GM12878 (cell line): ENCODE measurements around the gene ELK4. TPM values are rescaled to one million over a fixed set of nuclear protein-coding genes. Genes with fewer than 3 reads are reported as not detected.
A peak's percentile ranks its signal among the peaks of the same experiment; 100 is the strongest.

Experiments
- ATF3 ChIP-seq: IDR thresholded peaks from 2 replicates; pipeline ENCODE4 v1.6.1; 2011; ENCODE audit warnings: low read depth, mild to moderate bottlenecking, low read length, moderate library complexity, borderline replicate concordance; ENCODE audit errors: extremely low read depth
- CREB1 ChIP-seq: IDR thresholded peaks from 2 replicates; pipeline ENCODE4 v1.6.1; 2012; ENCODE audit warnings: low read depth, mild to moderate bottlenecking, inconsistent platforms
- CREM ChIP-seq: IDR thresholded peaks from 2 replicates; pipeline ENCODE4 v1.6.1; 2014; ENCODE audit warnings: antibody characterized with exemption, low read depth
- EED ChIP-seq: sonication (generic); IDR thresholded peaks from 2 replicates; pipeline ENCODE4 v1.6.1; 2016; ENCODE audit warnings: antibody characterized with exemption, low read depth
- EGR1 ChIP-seq, 2 experiments: IDR thresholded peaks; 1 replicate in 1 of 2; 2 replicates in 1 of 2; pipeline ENCODE4 v1.6.1; 2011 to 2012; ENCODE audit warnings: low read depth in 2 of 2, low read length in 2 of 2, borderline replicate concordance in 1 of 2, mild to moderate bottlenecking in 1 of 2, moderate library complexity in 1 of 2
- EP300 ChIP-seq, 2 experiments: fragments of 150-350 bp in 1 of 2; IDR thresholded peaks; 2 replicates each; pipeline ENCODE4 v1.6.1; 2011 to 2012; ENCODE audit warnings: low read depth in 2 of 2, low read length in 2 of 2, borderline replicate concordance in 1 of 2, improper control_type of control experiment in 1 of 2, inconsistent platforms in 1 of 2; ENCODE audit not compliant: control insufficient read depth in 1 of 2
- ESRRA ChIP-seq: IDR thresholded peaks from 2 replicates; pipeline ENCODE4 v1.6.1; 2012; ENCODE audit warnings: mild to moderate bottlenecking, low read length, improper control_type of control experiment
- GATAD2B ChIP-seq: fragments of 450-650 bp; conservative IDR thresholded peaks from 2 replicates; pipeline ENCODE4 v1.6.1; 2017; ENCODE audit warnings: low read depth, mild to moderate bottlenecking, moderate library complexity
- HDAC6 ChIP-seq: fragments of 200-600 bp; sonication (generic); IDR thresholded peaks from one replicate; pipeline ENCODE4 v1.8.0; 2017; ENCODE audit warnings: antibody characterized with exemption; ENCODE audit not compliant: unreplicated experiment
- IKZF1 ChIP-seq: fragments of 450-650 bp; conservative IDR thresholded peaks from 2 replicates; pipeline ENCODE4 v1.6.1; 2017; ENCODE audit warnings: antibody characterized with exemption, mild to moderate bottlenecking
- IKZF2 ChIP-seq, 2 experiments: fragments of 450-650 bp; IDR thresholded peaks; 2 replicates each; pipeline ENCODE4 v1.6.1; 2017; ENCODE audit warnings: mild to moderate bottlenecking in 2 of 2, moderate library complexity in 2 of 2
- MEF2A ChIP-seq: IDR thresholded peaks from 2 replicates; pipeline ENCODE4 v1.6.1; 2011; ENCODE audit warnings: low read depth, mild to moderate bottlenecking, low read length, moderate library complexity; ENCODE audit not compliant: insufficient read depth
- MEF2B ChIP-seq: fragments of 450-650 bp; IDR thresholded peaks from 2 replicates; pipeline ENCODE4 v1.6.1; 2018; ENCODE audit warnings: mild to moderate bottlenecking, moderate library complexity; ENCODE audit not compliant: partially characterized antibody, poor library complexity, severe bottlenecking
- MLLT1 ChIP-seq: fragments of 450-650 bp; IDR thresholded peaks from 2 replicates; pipeline ENCODE4 v1.6.1; 2016; ENCODE audit warnings: mild to moderate bottlenecking
- RB1 ChIP-seq: fragments of 450-650 bp; formaldehyde crosslinking; IDR thresholded peaks from 2 replicates; pipeline ENCODE4 v1.6.1; 2017; ENCODE audit warnings: mild to moderate bottlenecking, borderline replicate concordance
- RBBP5 ChIP-seq: fragments of 200-600 bp; sonication (generic); conservative IDR thresholded peaks from 2 replicates; pipeline ENCODE4 v1.6.1; 2016
- RFX5 ChIP-seq: IDR thresholded peaks from 2 replicates; pipeline ENCODE4 v1.6.1; 2011; ENCODE audit warnings: low read depth, low read length, improper control_type of control experiment
- SMC3 ChIP-seq: IDR thresholded peaks from 2 replicates; pipeline ENCODE4 v1.6.1; 2011; ENCODE audit warnings: low read length, improper control_type of control experiment, borderline replicate concordance
- SP1 ChIP-seq: IDR thresholded peaks from one replicate; pipeline ENCODE4 v1.6.1; 2011; ENCODE audit warnings: low read depth, low read length
- TAF1 ChIP-seq: IDR thresholded peaks from 2 replicates; pipeline ENCODE4 v1.6.1; 2011; ENCODE audit warnings: mild to moderate bottlenecking, low read depth, low read length, borderline replicate concordance
- TCF3 ChIP-seq: IDR thresholded peaks from 2 replicates; pipeline ENCODE4 v1.6.1; 2012; ENCODE audit warnings: low read depth, mild to moderate bottlenecking, low read length, borderline replicate concordance; ENCODE audit not compliant: insufficient read depth
- ZNF274 ChIP-seq: IDR thresholded peaks from one replicate; pipeline ENCODE4 v1.8.0; 2011; ENCODE audit not compliant: insufficient read length, insufficient read depth
- ZNF384 ChIP-seq: IDR thresholded peaks from 2 replicates; pipeline ENCODE4 v1.6.1; 2012; ENCODE audit warnings: low read depth, mild to moderate bottlenecking, low read length, improper control_type of control experiment, borderline replicate concordance
- ZNF622 ChIP-seq: fragments of 450-650 bp; IDR thresholded peaks from 2 replicates; pipeline ENCODE4 v1.6.1; 2017; ENCODE audit warnings: mild to moderate bottlenecking, inconsistent platforms
- polyA plus RNA-seq, 11 experiments: library from polyadenylated mRNA; depleted of rRNA in 4 of 11; unstranded in 6 of 11; stranded (reverse) in 5 of 11; fragments of >200 nt; fragmentation: Nextera tagmentation in 4 of 11; fragmentation: Illumina TruSeq in 1 of 11; extraction: Ambion mirVana in 4 of 11; extraction: Trizol in 1 of 11; gene quantifications; 1 replicate in 1 of 11; 2 replicates in 10 of 11; pipeline versions ENCODE4 v1.2.1 to v1.2.3, GENCODE V29; 2011 to 2016; ENCODE audit warnings: inconsistent platforms in 2 of 11, missing spikeins in 2 of 11, low read depth in 1 of 11
- total RNA-seq, 4 experiments: library from RNA; depleted of rRNA in 3 of 4; stranded (reverse); fragments of >200 nt in 3 of 4; fragmentation: Illumina TruSeq in 1 of 4; extraction: Trizol in 1 of 4; gene quantifications; 2 replicates each; pipeline versions ENCODE4 v1.2.1 to v1.2.3, GENCODE V29; 2013 to 2021
- TF ChIP-seq, protein P1 (sequence below): fragments of 450-650 bp; IDR thresholded peaks from 2 replicates; pipeline ENCODE4 v1.6.1; 2016; ENCODE audit warnings: mild to moderate bottlenecking
- TF ChIP-seq, protein P2 (sequence below): IDR thresholded peaks from 2 replicates; pipeline ENCODE4 v1.6.1; 2011; ENCODE audit warnings: low read depth, low read length, improper control_type of control experiment, borderline replicate concordance

The ELK4 gene
- total and polyA plus RNA-seq, 10 of the 15 experiments (the other 5 are each of a cell fraction or from before 2014, with no cell fraction given), result 5.2 to 71.5 (median 18.5) TPM

- TF ChIP-seq, protein P1, sequence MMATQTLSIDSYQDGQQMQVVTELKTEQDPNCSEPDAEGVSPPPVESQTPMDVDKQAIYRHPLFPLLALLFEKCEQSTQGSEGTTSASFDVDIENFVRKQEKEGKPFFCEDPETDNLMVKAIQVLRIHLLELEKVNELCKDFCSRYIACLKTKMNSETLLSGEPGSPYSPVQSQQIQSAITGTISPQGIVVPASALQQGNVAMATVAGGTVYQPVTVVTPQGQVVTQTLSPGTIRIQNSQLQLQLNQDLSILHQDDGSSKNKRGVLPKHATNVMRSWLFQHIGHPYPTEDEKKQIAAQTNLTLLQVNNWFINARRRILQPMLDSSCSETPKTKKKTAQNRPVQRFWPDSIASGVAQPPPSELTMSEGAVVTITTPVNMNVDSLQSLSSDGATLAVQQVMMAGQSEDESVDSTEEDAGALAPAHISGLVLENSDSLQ, result peak; percentile 57; the same call in 1 of the 2 replicates
- TF ChIP-seq ZNF274 (no peak), EGR1 (IDR thresholded peaks at IDR 0.05; ENCODE audit: borderline replicate concordance in 1 of 2, low read depth in 2 of 2, low read length in 2 of 2) (peak; percentile 12 to 90), HDAC6 (no peak), TAF1 (peak; percentile 99), ZNF622 (no peak), MEF2B (peak; percentile 70), GATAD2B (peak; percentile 64), IKZF1 (peak; percentile 75; the same call in 1 of the 2 replicates), RBBP5 (no peak), RB1 (no peak), EED (no peak; the same call in 1 of the 2 replicates), ESRRA (no peak), TCF3 (peak; percentile 74; the same call in 1 of the 2 replicates), MEF2A (no peak), CREM (peak; percentile 77), ZNF384 (peak; percentile 86), EP300 (IDR thresholded peaks at IDR 0.05; ENCODE audit: borderline replicate concordance in 1 of 2, control insufficient read depth in 1 of 2, low read depth in 2 of 2, low read length in 2 of 2) (peak in 1 of 2 experiments; percentile 42; a peak in 1 of 4 replicates), RFX5 (peak; percentile 33; the same call in 1 of the 2 replicates), IKZF2 (IDR thresholded peaks at IDR 0.05) (peak; percentile 62 to 74), MLLT1 (peak; percentile 93), ATF3 (no peak), CREB1 (peak; percentile 69; the same call in 1 of the 2 replicates), SP1 (peak; percentile 54), SMC3 (0 out of 2 replicates have a peak, but pooled peaks have one; percentile 2)
- TF ChIP-seq, protein P2, sequence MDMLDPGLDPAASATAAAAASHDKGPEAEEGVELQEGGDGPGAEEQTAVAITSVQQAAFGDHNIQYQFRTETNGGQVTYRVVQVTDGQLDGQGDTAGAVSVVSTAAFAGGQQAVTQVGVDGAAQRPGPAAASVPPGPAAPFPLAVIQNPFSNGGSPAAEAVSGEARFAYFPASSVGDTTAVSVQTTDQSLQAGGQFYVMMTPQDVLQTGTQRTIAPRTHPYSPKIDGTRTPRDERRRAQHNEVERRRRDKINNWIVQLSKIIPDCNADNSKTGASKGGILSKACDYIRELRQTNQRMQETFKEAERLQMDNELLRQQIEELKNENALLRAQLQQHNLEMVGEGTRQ, result no peak
Observed at GRCh38 chr1:205631010-205631767, 622 bp downstream of the ELK4 start (continued).
